ENCODE data around the gene ANGPTL7. TPM values are rescaled to one million over a fixed set of nuclear protein-coding genes. Genes with fewer than 3 reads are reported as not detected.
"Not testable (repeated sequence)": the region's sequence is repeated elsewhere in the genome, so short reads cannot be mapped to it uniquely, and the experiment has no call there.

The ANGPTL7 gene
- total RNA-seq, 3 donors from 2014 or later = not detected

GRCh38 chr1:11179749-11180148, 9.4 kb upstream of the ANGPTL7 start:
- not testable (repeated sequence) for H3K4me1 Mint-ChIP-seq (ENCODE audit: low read depth); H3K4me3 Mint-ChIP-seq; H3K27me3 Mint-ChIP-seq (ENCODE audit: low read depth); ATAC-seq; H3K36me3 Mint-ChIP-seq (ENCODE audit: insufficient read depth); H3K9me3 Mint-ChIP-seq; DNase-seq

- H3K4me3 Mint-ChIP-seq = no peak overlapping the region
- DNase-seq = no peak
- H3K4me1 Mint-ChIP-seq (ENCODE audit: low read depth) = no peaks in the 10 kb centered on the region
- no peaks in the 10 kb centered on the region for H3K9me3 Mint-ChIP-seq
- peaks cover 13% of the 10 kb centered on the region for H3K36me3 Mint-ChIP-seq (ENCODE audit: insufficient read depth)
- no peak for ATAC-seq
- H3K27me3 Mint-ChIP-seq (ENCODE audit: low read depth) = no peaks in the 10 kb centered on the region
These were observed 8.8 kb upstream of the ANGPTL7 start for GRCh38 chr1:11180342-11180744.

- H3K4me3 Mint-ChIP-seq = no peak overlapping the region
- no peaks in the 10 kb centered on the region for H3K4me1 Mint-ChIP-seq (ENCODE audit: low read depth)
- peaks cover 11% of the 10 kb centered on the region for H3K36me3 Mint-ChIP-seq (ENCODE audit: insufficient read depth)
- no peak for DNase-seq
- no peaks in the 10 kb centered on the region for H3K27me3 Mint-ChIP-seq (ENCODE audit: low read depth)
- ATAC-seq = no peak
- H3K9me3 Mint-ChIP-seq = no peaks in the 10 kb centered on the region
These were observed 6.3 kb upstream of the ANGPTL7 start for GRCh38 chr1:11182884-11183283.

GRCh38 chr1:11184973-11185372, 4.2 kb upstream of the ANGPTL7 start:
- H3K27me3 Mint-ChIP-seq (ENCODE audit: low read depth) = no peaks in the 10 kb centered on the region
- ATAC-seq (no peak), DNase-seq (no peak)
- H3K4me1 Mint-ChIP-seq (ENCODE audit: low read depth) = no peaks in the 10 kb centered on the region
- no peaks in the 10 kb centered on the region for H3K9me3 Mint-ChIP-seq
- H3K36me3 Mint-ChIP-seq (ENCODE audit: insufficient read depth) = peaks cover 9% of the 10 kb centered on the region
- no peak overlapping the region for H3K4me3 Mint-ChIP-seq

GRCh38 chr1:11187000-11187399, 2.2 kb upstream of the ANGPTL7 start:
- H3K36me3 Mint-ChIP-seq (ENCODE audit: insufficient read depth) = peaks cover 14% of the 10 kb centered on the region
- no peak overlapping the region for H3K4me3 Mint-ChIP-seq
- H3K9me3 Mint-ChIP-seq = no peaks in the 10 kb centered on the region
- DNase-seq = no peak
- no peaks in the 10 kb centered on the region for H3K4me1 Mint-ChIP-seq (ENCODE audit: low read depth)
- H3K27me3 Mint-ChIP-seq (ENCODE audit: low read depth) = no peaks in the 10 kb centered on the region
- ATAC-seq = no peak

- ATAC-seq = no peak
- H3K4me3 Mint-ChIP-seq = no peak overlapping the region
- DNase-seq = no peak
- peaks cover 15% of the 10 kb centered on the region for H3K36me3 Mint-ChIP-seq (ENCODE audit: insufficient read depth)
- no peaks in the 10 kb centered on the region for H3K9me3 Mint-ChIP-seq
- no peaks in the 10 kb centered on the region for H3K27me3 Mint-ChIP-seq (ENCODE audit: low read depth)
- H3K4me1 Mint-ChIP-seq (ENCODE audit: low read depth) = no peaks in the 10 kb centered on the region
These were observed 1.7 kb upstream of the ANGPTL7 start for GRCh38 chr1:11187494-11187893.

- Mint-ChIP-seq H3K4me1 (ENCODE audit: low read depth) (no peaks in the 10 kb centered on the region), H3K4me3 (no peak overlapping the region), H3K9me3 (no peaks in the 10 kb centered on the region), H3K27me3 (ENCODE audit: low read depth) (no peaks in the 10 kb centered on the region), H3K36me3 (ENCODE audit: insufficient read depth) (peaks cover 18% of the 10 kb centered on the region)
- no peak for ATAC-seq
- DNase-seq = no peak
These were observed 1.2 kb upstream of the ANGPTL7 start for GRCh38 chr1:11187931-11188330.

GRCh38 chr1:11188381-11188780, 774 bp upstream of the ANGPTL7 start:
- Mint-ChIP-seq H3K4me1 (ENCODE audit: low read depth) (no peaks in the 10 kb centered on the region), H3K36me3 (ENCODE audit: insufficient read depth) (peaks cover 18% of the 10 kb centered on the region), H3K9me3 (no peaks in the 10 kb centered on the region), H3K4me3 (no peak overlapping the region), H3K27me3 (ENCODE audit: low read depth) (no peaks in the 10 kb centered on the region)
- ATAC-seq = no peak
- DNase-seq = no peak

- Mint-ChIP-seq H3K36me3 (ENCODE audit: insufficient read depth) (peaks cover 42% of the 10 kb centered on the region), H3K27me3 (ENCODE audit: low read depth) (no peaks in the 10 kb centered on the region), H3K4me3 (no peak overlapping the region), H3K4me1 (ENCODE audit: low read depth) (no peaks in the 10 kb centered on the region), H3K9me3 (no peaks in the 10 kb centered on the region)
- no peak for ATAC-seq
- no peak for DNase-seq
These were observed 4.2 kb downstream of the ANGPTL7 start for GRCh38 chr1:11193376-11193775.

- no peak for ATAC-seq
- DNase-seq = no peak
- no peak overlapping the region for H3K4me3 Mint-ChIP-seq
- no peaks in the 10 kb centered on the region for H3K4me1 Mint-ChIP-seq (ENCODE audit: low read depth)
- no peaks in the 10 kb centered on the region for H3K9me3 Mint-ChIP-seq
- no peaks in the 10 kb centered on the region for H3K27me3 Mint-ChIP-seq (ENCODE audit: low read depth)
- H3K36me3 Mint-ChIP-seq (ENCODE audit: insufficient read depth) = peaks cover 53% of the 10 kb centered on the region
These were observed 5.4 kb downstream of the ANGPTL7 start for GRCh38 chr1:11194407-11195176.

GRCh38 chr1:11196945-11197344, 7.8 kb downstream of the ANGPTL7 start:
- Mint-ChIP-seq H3K4me3 (no peak overlapping the region), H3K9me3 (no peaks in the 10 kb centered on the region), H3K36me3 (ENCODE audit: insufficient read depth) (peaks cover 55% of the 10 kb centered on the region), H3K4me1 (ENCODE audit: low read depth) (no peaks in the 10 kb centered on the region), H3K27me3 (ENCODE audit: low read depth) (no peaks in the 10 kb centered on the region)
- no peak for ATAC-seq
- no peak for DNase-seq

GRCh38 chr1:11197359-11197758, 8.2 kb downstream of the ANGPTL7 start:
- no peak for ATAC-seq
- no peaks in the 10 kb centered on the region for H3K9me3 Mint-ChIP-seq

GRCh38 chr1:11198257-11198656, 9.1 kb downstream of the ANGPTL7 start:
- Mint-ChIP-seq H3K4me1 (ENCODE audit: low read depth) (no peaks in the 10 kb centered on the region), H3K27me3 (ENCODE audit: low read depth) (no peaks in the 10 kb centered on the region), H3K36me3 (ENCODE audit: insufficient read depth) (peaks cover 50% of the 10 kb centered on the region), H3K9me3 (no peaks in the 10 kb centered on the region), H3K4me3 (no peak overlapping the region)
- DNase-seq = no peak
- ATAC-seq = no peak

More at GRCh38 chr1:11197359-11197758, 8.2 kb downstream of the ANGPTL7 start:
- H3K4me3 Mint-ChIP-seq = no peak overlapping the region
- H3K36me3 Mint-ChIP-seq (ENCODE audit: insufficient read depth) = peaks cover 53% of the 10 kb centered on the region
- H3K4me1 Mint-ChIP-seq (ENCODE audit: low read depth) = no peaks in the 10 kb centered on the region
- H3K27me3 Mint-ChIP-seq (ENCODE audit: low read depth) = no peaks in the 10 kb centered on the region
- DNase-seq = no peak

- peaks cover 52% of the 10 kb centered on the region for H3K36me3 Mint-ChIP-seq (ENCODE audit: insufficient read depth)
- no peaks in the 10 kb centered on the region for H3K4me1 Mint-ChIP-seq (ENCODE audit: low read depth)
- no peak overlapping the region for H3K4me3 Mint-ChIP-seq
- no peaks in the 10 kb centered on the region for H3K9me3 Mint-ChIP-seq
- no peak for ATAC-seq
- no peaks in the 10 kb centered on the region for H3K27me3 Mint-ChIP-seq (ENCODE audit: low read depth)
- DNase-seq = no peak
These were observed 9.9 kb downstream of the ANGPTL7 start for GRCh38 chr1:11198851-11199594.

Data from activated T-cell treated with anti-CD3 and anti-CD28 coated beads, Interleukin-2, amount 50 U/mL, for 4 hours (primary cell).